HepG2 (cell line): ENCODE measurements around the gene WDR20. TPM values are rescaled to one million over a fixed set of nuclear protein-coding genes. Genes with fewer than 3 reads are reported as not detected.

Source experiments
- ATAC-seq: fragments of 200-7000 bp; cut with Tn5 transposase; 3 replicates; pipeline ENCODE4 v1.9.1; 2020; ENCODE audit warnings: mild to moderate bottlenecking, moderate library complexity
- BruUV-seq: library from RNA; stranded (reverse); fragments of 400-500 nt; replicated peaks from 2 replicates; lab custom pipeline; 2021; lab: Mats Ljungman, UMichigan
- CTCF ChIA-PET: fragments of 300-600 bp; formaldehyde crosslinking; extraction: SDS; loops from one replicate; lab custom pipeline; 2021; ENCODE audit warnings: low total read pairs, inconsistent platforms, low intra/inter-chr PET ratio; lab: Yijun Ruan, JAX
- POLR2A ChIA-PET: fragments of 350-600 bp; sonication (Branson Sonifier 250); formaldehyde crosslinking; loops from one replicate; lab custom pipeline; 2020; ENCODE audit warnings: antibody characterized with exemption, inconsistent platforms; lab: Yijun Ruan, JAX
- DNase-seq: peaks from one replicate; pipeline ENCODE4 v3.0.0-alpha.2; 2015; ENCODE audit warnings: low spot score
- FAIRE-seq: peaks from 3 replicates; lab custom pipeline; 2011; peaks lifted over from hg19 to GRCh38; lab: Jason Lieb, UNC
- H2AFZ ChIP-seq: one replicate; pipeline ENCODE4 v1.6.1; 2011; ENCODE audit warnings: low read length, inconsistent platforms
- H3K27ac ChIP-seq: fragments of 300-600 bp; 3 replicates; pipeline ENCODE4 v1.8.0; 2011; ENCODE audit warnings: mixed run types, mild to moderate bottlenecking, mixed read lengths, low read length, inconsistent platforms; ENCODE audit not compliant: insufficient read depth; ENCODE audit errors: extremely low read length
- H3K27me3 ChIP-seq, 2 experiments: fragments of 200-600 bp in 1 of 2; 2 replicates in 1 of 2; 3 replicates in 1 of 2; pipeline versions ENCODE4 v1.6.0 to v1.8.0; 2011; ENCODE audit warnings: low read length in 2 of 2, mild to moderate bottlenecking in 2 of 2, moderate library complexity in 2 of 2, inconsistent platforms in 1 of 2; ENCODE audit not compliant: insufficient read depth in 2 of 2, control insufficient read depth in 1 of 2
- H3K36me3 ChIP-seq, 2 experiments: fragments of 200-600 bp in 1 of 2; replicated peaks in 1 of 2; 2 replicates in 1 of 2; 3 replicates in 1 of 2; pipeline versions ENCODE4 v1.5.1 to v1.8.0; 2011; ENCODE audit warnings: low read length in 2 of 2, inconsistent platforms in 1 of 2; ENCODE audit not compliant: insufficient read depth in 2 of 2, control insufficient read depth in 1 of 2
- H3K4me1 ChIP-seq: 2 replicates; pipeline ENCODE4 v1.5.1; 2012; ENCODE audit warnings: low read length, inconsistent platforms; ENCODE audit not compliant: insufficient read depth
- H3K4me2 ChIP-seq: 2 replicates; pipeline ENCODE4 v1.6.0; 2011; ENCODE audit warnings: low read depth, low read length, inconsistent platforms
- H3K4me3 ChIP-seq, 3 experiments: fragments of 200-600 bp in 1 of 3; sonication (generic), shearing (Covaris generic) in 1 of 3; replicated peaks in 1 of 3; 2 replicates each; pipeline ENCODE4 v1.5.1; 2011 to 2016; ENCODE audit warnings: low read length in 3 of 3, inconsistent platforms in 2 of 3, low read depth in 2 of 3, mild to moderate bottlenecking in 2 of 3, control low read depth in 1 of 3, mixed read lengths in 1 of 3; ENCODE audit not compliant: insufficient read depth in 1 of 3
- H3K79me2 ChIP-seq: one replicate; pipeline ENCODE4 v1.6.1; 2011; ENCODE audit warnings: low read length, inconsistent platforms; ENCODE audit not compliant: insufficient read depth
- H3K9ac ChIP-seq: 2 replicates; pipeline ENCODE4 v1.6.0; 2011; ENCODE audit warnings: mild to moderate bottlenecking, low read depth, low read length, inconsistent platforms; ENCODE audit not compliant: insufficient read depth
- H3K9me3 ChIP-seq: 2 replicates; pipeline ENCODE4 v1.5.1; 2012; ENCODE audit warnings: mild to moderate bottlenecking, low read length
- H4K20me1 ChIP-seq: 2 replicates; pipeline ENCODE4 v1.6.0; 2011; ENCODE audit warnings: inconsistent platforms, mild to moderate bottlenecking, low read length, moderate library complexity; ENCODE audit not compliant: insufficient read depth
- CHD2 ChIP-seq: IDR thresholded peaks from 2 replicates; pipeline ENCODE4 v1.6.1; 2011; ENCODE audit warnings: low read depth, low read length, improper control_type of control experiment
- FOXK1 ChIP-seq: sonication (generic); formaldehyde crosslinking; IDR thresholded peaks from 2 replicates; pipeline ENCODE4 v1.4.0; 2020; ENCODE audit warnings: low read depth, missing genetic modification reagents, borderline replicate concordance
- HCFC1 ChIP-seq: fragments of 150-350 bp; IDR thresholded peaks from 2 replicates; pipeline ENCODE4 v1.6.1; 2014; ENCODE audit warnings: low read depth, low read length
- MBNL3 ChIP-seq: fragments of 250-450 bp; sonication (Bioruptor Pico); conservative IDR thresholded peaks from 2 replicates; pipeline ENCODE4 v1.8.0; 2022; ENCODE audit warnings: mild to moderate bottlenecking, inconsistent platforms
- MTF2 ChIP-seq: sonication (generic); formaldehyde crosslinking; IDR thresholded peaks from 2 replicates; pipeline ENCODE4 v1.5.0; 2020; ENCODE audit warnings: missing genetic modification reagents, borderline replicate concordance
- PHF5A ChIP-seq: IDR thresholded peaks from one replicate; pipeline ENCODE4 v1.6.1; 2018; ENCODE audit warnings: low read depth, missing genetic modification reagents; ENCODE audit not compliant: unreplicated experiment
- REPIN1 ChIP-seq: sonication (generic); formaldehyde crosslinking; IDR thresholded peaks from 2 replicates; pipeline ENCODE4 v1.8.0; 2022; ENCODE audit warnings: missing genetic modification reagents, low read depth, mild to moderate bottlenecking, borderline replicate concordance
- SATB2 ChIP-seq: sonication (generic); formaldehyde crosslinking; IDR thresholded peaks from 2 replicates; pipeline ENCODE4 v1.5.0; 2020; ENCODE audit warnings: missing genetic modification reagents
- SRSF1 ChIP-seq: fragments of 200-400 bp; formaldehyde crosslinking; optimal IDR thresholded peaks from 2 replicates; pipeline ENCODE3; 2017; ENCODE audit warnings: mild to moderate bottlenecking, low read depth, low read length, moderate library complexity
- TAF1 ChIP-seq: sonication (generic); formaldehyde crosslinking; IDR thresholded peaks from 2 replicates; pipeline ENCODE4 v1.4.0; 2020; ENCODE audit warnings: missing genetic modification reagents
- ZNF124 ChIP-seq: sonication (generic); formaldehyde crosslinking; IDR thresholded peaks from 2 replicates; pipeline ENCODE4 v1.4.0; 2020; ENCODE audit warnings: missing genetic modification reagents
- ZNF20 ChIP-seq: sonication (generic); formaldehyde crosslinking; IDR thresholded peaks from 2 replicates; pipeline ENCODE4 v1.4.0; 2020; ENCODE audit warnings: mild to moderate bottlenecking, moderate library complexity, missing genetic modification reagents
- ZNF660 ChIP-seq: sonication (generic); formaldehyde crosslinking; IDR thresholded peaks from 2 replicates; pipeline ENCODE4 v1.5.1; 2020; ENCODE audit warnings: mild to moderate bottlenecking, low read depth, missing genetic modification reagents, borderline replicate concordance
- ZNF879 ChIP-seq: sonication (generic); formaldehyde crosslinking; IDR thresholded peaks from 2 replicates; pipeline ENCODE4 v1.8.1; 2023; ENCODE audit warnings: missing genetic modification reagents
- ZSCAN29 ChIP-seq: sonication (generic); formaldehyde crosslinking; conservative IDR thresholded peaks from 2 replicates; pipeline ENCODE4 v1.4.0; 2020; ENCODE audit warnings: mild to moderate bottlenecking, missing genetic modification reagents
- WGBS: methylation state at CpG from one replicate; pipeline ENCODE4 v1.1.6; 2017; ENCODE audit warnings: low lambda C conversion rate; 5-methylcytosine and 5-hydroxymethylcytosine counted together
- in situ Hi-C: cut with HindIII; loops from 2 replicates; pipeline ENCODE4 v1.10.0; 2017; ENCODE audit warnings: low pct_unique_long_range_greater_than_20kb; ENCODE audit not compliant: extremely low pct_ligation_motif_present
- intact Hi-C: fragments of 100-400 bp; cut with micrococcal nuclease; formaldehyde crosslinking; loops from one replicate; pipeline ENCODE4 v1.10.0; 2022; ENCODE audit not compliant: unreplicated experiment
- polyA plus RNA-seq, 8 experiments: library from polyadenylated mRNA; depleted of rRNA in 3 of 8; stranded (reverse) in 7 of 8; unstranded in 1 of 8; fragments of >200 nt; fragmentation: Illumina TruSeq in 4 of 8; extraction: Trizol in 4 of 8; gene quantifications; 2 replicates each; pipeline versions ENCODE4 v1.2.1 to v1.2.3, GENCODE V29; 2011 to 2016; ENCODE audit warnings: low read depth in 4 of 8, missing spikeins in 1 of 8, mixed read lengths in 1 of 8; ENCODE audit not compliant: insufficient read depth in 1 of 8
- total RNA-seq, 5 experiments: library from RNA; depleted of rRNA; stranded (reverse); fragments of >200 nt; fragmentation: Illumina TruSeq; extraction: Trizol; gene quantifications; 2 replicates each; pipeline ENCODE4 v1.2.3, GENCODE V29; 2016; ENCODE audit warnings: low read depth in 1 of 5
- TF ChIP-seq, protein P1 (sequence below): sonication (generic); formaldehyde crosslinking; conservative IDR thresholded peaks from 2 replicates; pipeline ENCODE4 v1.4.0; 2020; ENCODE audit warnings: missing genetic modification reagents
- TF ChIP-seq, protein P2 (sequence below): sonication (generic); IDR thresholded peaks from 2 replicates; pipeline ENCODE4 v1.6.1; 2016; ENCODE audit warnings: low read depth, borderline replicate concordance
- TF ChIP-seq, protein P3 (sequence below): sonication (generic); formaldehyde crosslinking; IDR thresholded peaks from 2 replicates; pipeline ENCODE4 v1.4.0; 2020; ENCODE audit warnings: missing genetic modification reagents

Gene WDR20
- total and polyA plus RNA-seq, 2 of the 13 experiments (the other 11 are each of a cell fraction or from before 2014, with no cell fraction given), result 10.4 to 23.2 TPM

DNA sequence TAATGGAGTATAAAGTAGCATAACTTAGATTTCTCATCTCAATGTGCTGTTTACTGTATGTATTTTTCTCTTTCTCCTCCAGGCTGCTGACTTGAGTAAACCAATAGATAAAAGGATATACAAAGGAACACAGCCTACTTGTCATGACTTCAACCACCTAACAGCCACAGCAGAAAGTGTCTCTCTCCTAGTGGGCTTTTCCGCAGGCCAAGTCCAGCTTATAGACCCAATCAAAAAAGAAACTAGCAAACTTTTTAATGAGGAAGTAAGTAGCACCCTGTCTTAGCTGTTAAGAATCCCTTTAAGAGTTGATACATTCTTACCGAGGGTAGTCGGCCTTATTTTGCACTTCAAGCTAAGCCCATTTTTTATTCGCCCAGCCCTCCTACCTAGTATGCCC, 55.2 kb downstream of the WDR20 start:
- H3K9me3 ChIP-seq, result no peaks in the 10 kb centered on the region
- TF ChIP-seq REPIN1 (CRISPR knock-in tag) (no peak), ZNF879 (CRISPR knock-in tag) (no peak), MTF2 (no peak), SRSF1 (no peak), CHD2 (no peak), PHF5A (no peak), ZNF124 (CRISPR knock-in tag) (no peak)
- no peak overlapping the region for H3K27ac ChIP-seq
- intact Hi-C loops, result no loop called here
- ChIA-PET POLR2A (no interaction called here), CTCF (no interaction called here)
- WGBS, result 95% methylated on average over 4 of the region's 4 CpGs
- peaks cover 32% of the 10 kb centered on the region for H3K79me2 ChIP-seq
- no peaks in the 10 kb centered on the region for H3K27me3 ChIP-seq
- H3K9ac ChIP-seq, result no peak overlapping the region
- no TSS peak for BruUV-seq
- no peak overlapping the region for H2AFZ ChIP-seq
- DNase-seq (no peak), ATAC-seq (no peak), FAIRE-seq (peak; percentile 28)
- in situ Hi-C loops, result no loop called here
- H3K36me3 ChIP-seq, result peaks cover 4 to 49% of the 10 kb centered on the region in 2 experiments
- H3K4me1 ChIP-seq, result peaks cover 58% of the 10 kb centered on the region
- H4K20me1 ChIP-seq, result no peaks in the 10 kb centered on the region
- no peak overlapping the region for H3K4me3 ChIP-seq
- H3K4me2 ChIP-seq, result no peak overlapping the region

DNA sequence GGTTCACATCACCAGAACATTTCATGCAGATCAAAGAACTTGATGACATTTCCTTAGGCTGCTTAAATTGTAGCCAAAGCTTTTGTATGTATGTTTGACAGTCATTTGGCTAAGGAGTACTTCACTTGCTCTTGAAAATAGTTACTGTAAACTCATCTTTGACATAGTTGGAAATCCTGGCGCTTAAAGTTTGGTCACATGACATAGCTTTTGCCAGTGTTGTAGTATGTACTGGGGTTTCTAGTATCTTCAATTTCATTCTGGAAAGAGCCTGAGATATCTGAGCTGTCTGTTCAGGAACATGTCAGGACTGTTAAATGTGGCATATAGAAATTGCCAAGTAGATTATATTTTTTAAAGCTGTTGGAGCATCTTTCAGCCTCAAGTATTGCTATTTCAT, 55.7 kb downstream of the WDR20 start:
- Histone ChIP-seq H3K9ac (no peak overlapping the region), H3K9me3 (no peaks in the 10 kb centered on the region), H2AFZ (no peak overlapping the region), H4K20me1 (no peaks in the 10 kb centered on the region), H3K4me2 (no peak overlapping the region), H3K27me3 (no peaks in the 10 kb centered on the region), H3K27ac (no peak overlapping the region), H3K4me1 (peaks cover 52% of the 10 kb centered on the region), H3K79me2 (peaks cover 29% of the 10 kb centered on the region), H3K36me3 (peaks cover 4 to 55% of the 10 kb centered on the region in 2 experiments), H3K4me3 (no peak overlapping the region)
- POLR2A ChIA-PET, result no interaction called here
- DNase-seq (no peak), ATAC-seq (no peak), FAIRE-seq (no peak)
- CTCF ChIA-PET, result no interaction called here
- BruUV-seq, result no TSS peak
- intact Hi-C loops (no loop called here), in situ Hi-C loops (no loop called here)
- 100% methylated on average over 1 of the region's 1 CpG for WGBS
- TF ChIP-seq ZNF20 (CRISPR knock-in tag) (no peak), ZSCAN29 (CRISPR knock-in tag) (no peak), FOXK1 (CRISPR knock-in tag) (no peak), ZNF660 (CRISPR knock-in tag) (no peak), TAF1 (CRISPR knock-in tag) (no peak), HCFC1 (no peak), SATB2 (CRISPR knock-in tag) (no peak), MBNL3 (CRISPR knock-in tag) (no peak)
- TF ChIP-seq, protein P1, sequence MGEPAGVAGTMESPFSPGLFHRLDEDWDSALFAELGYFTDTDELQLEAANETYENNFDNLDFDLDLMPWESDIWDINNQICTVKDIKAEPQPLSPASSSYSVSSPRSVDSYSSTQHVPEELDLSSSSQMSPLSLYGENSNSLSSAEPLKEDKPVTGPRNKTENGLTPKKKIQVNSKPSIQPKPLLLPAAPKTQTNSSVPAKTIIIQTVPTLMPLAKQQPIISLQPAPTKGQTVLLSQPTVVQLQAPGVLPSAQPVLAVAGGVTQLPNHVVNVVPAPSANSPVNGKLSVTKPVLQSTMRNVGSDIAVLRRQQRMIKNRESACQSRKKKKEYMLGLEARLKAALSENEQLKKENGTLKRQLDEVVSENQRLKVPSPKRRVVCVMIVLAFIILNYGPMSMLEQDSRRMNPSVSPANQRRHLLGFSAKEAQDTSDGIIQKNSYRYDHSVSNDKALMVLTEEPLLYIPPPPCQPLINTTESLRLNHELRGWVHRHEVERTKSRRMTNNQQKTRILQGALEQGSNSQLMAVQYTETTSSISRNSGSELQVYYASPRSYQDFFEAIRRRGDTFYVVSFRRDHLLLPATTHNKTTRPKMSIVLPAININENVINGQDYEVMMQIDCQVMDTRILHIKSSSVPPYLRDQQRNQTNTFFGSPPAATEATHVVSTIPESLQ (CRISPR knock-in tag), result no peak
- TF ChIP-seq, protein P2, sequence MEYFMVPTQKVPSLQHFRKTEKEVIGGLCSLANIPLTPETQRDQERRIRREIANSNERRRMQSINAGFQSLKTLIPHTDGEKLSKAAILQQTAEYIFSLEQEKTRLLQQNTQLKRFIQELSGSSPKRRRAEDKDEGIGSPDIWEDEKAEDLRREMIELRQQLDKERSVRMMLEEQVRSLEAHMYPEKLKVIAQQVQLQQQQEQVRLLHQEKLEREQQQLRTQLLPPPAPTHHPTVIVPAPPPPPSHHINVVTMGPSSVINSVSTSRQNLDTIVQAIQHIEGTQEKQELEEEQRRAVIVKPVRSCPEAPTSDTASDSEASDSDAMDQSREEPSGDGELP, result no peak
- TF ChIP-seq, protein P3, sequence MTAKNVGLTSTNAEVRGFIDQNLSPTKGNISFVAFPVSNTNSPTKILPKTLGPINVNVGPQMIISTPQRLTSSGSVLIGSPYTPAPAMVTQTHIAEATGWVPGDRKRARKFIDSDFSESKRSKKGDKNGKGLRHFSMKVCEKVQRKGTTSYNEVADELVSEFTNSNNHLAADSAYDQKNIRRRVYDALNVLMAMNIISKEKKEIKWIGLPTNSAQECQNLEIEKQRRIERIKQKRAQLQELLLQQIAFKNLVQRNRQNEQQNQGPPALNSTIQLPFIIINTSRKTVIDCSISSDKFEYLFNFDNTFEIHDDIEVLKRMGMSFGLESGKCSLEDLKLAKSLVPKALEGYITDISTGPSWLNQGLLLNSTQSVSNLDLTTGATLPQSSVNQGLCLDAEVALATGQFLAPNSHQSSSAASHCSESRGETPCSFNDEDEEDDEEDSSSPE (CRISPR knock-in tag), result no peak
